Hematopoietic multipotent progenitor cell treated with erythropoietin and hydrocortisone succinate and interleukin-3 and kit ligand, for 4 days (in vitro differentiated cells): ENCODE results near the gene TPRG1L.

Experiments
- DNase-seq: peaks from one replicate; pipeline ENCODE4 v3.0.0-alpha.2; 2015

Gene TPRG1L

GRCh38 chr1:3630161-3630611 is 5.4 kb downstream of the TPRG1L start:
- no peak for DNase-seq

GRCh38 chr1:3630914-3631313 is 6.1 kb downstream of the TPRG1L start:
- no peak for DNase-seq

GRCh38 chr1:3631320-3632260 is 6.8 kb downstream of the TPRG1L start:
- no peak for DNase-seq

- DNase-seq, result no peak
Measured at GRCh38 chr1:3632298-3632697, 7.5 kb downstream of the TPRG1L start.

DNA sequence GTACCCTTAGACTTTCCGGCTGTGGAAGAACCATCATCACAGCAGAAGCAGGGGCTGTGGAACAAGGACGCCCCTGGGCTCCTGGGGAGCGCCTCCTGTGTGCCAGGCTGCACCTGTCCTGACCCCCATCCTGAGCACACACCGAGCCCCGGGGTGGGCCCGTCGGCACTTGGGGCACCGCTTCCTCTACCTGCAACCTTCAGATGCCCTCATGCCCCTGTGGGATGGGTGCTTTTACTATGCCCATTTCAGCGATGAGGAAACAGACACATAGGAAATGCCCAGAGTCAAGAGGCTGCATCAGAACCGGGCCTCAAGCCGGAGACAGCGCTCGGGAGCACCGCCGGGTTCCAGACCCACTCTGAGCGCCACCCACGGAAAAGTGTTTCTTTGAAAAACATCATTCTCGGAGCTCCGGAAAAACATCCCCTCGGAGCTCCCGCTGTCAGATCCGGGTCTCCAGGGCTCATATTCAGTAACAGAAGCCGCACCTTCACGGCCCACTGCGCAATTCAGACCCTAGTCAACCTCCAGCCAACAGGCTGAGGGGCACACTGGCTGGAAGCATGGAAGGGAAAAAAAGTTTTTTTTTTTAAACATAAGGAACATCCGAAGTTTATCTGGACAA is 8.0 kb downstream of the TPRG1L start:
- no peak for DNase-seq

DNA sequence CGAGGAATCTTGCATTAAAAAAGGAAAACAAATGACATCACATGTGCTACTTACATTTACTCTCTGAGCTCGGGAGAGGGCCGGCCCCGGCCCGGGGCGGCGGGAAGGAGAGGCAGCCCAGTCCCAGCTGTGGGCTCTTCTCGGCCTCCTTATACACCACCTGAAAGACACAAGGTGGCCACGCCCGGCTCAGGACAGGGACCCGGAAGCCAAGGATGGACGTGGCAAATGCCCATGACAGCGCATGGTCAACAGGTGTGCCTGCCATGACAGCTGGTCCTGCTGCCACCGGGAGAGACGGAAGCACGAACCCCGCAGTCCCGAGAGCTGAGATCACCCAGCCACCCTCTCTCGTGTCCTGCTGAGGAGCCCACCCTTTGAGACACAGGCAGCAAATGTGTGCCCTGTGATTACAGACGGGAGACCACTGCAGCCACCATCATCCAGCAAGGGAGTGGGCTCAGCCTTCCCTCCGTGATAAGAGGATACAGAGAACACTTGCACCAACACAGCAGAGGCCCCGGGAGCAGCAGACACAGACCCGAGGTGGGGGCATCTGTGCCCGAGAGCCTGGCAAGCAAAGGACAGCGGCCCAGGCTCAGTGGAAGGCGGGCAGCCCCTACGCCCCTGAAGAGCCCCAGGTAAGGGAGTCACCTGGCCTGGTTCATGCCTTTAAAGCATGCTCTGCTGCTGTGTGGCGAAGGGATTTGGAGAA is 8.7 kb downstream of the TPRG1L start:
- no peak for DNase-seq

- DNase-seq, result no peak
Measured at GRCh38 chr1:3634059-3634800, 9.4 kb downstream of the TPRG1L start.

DNA sequence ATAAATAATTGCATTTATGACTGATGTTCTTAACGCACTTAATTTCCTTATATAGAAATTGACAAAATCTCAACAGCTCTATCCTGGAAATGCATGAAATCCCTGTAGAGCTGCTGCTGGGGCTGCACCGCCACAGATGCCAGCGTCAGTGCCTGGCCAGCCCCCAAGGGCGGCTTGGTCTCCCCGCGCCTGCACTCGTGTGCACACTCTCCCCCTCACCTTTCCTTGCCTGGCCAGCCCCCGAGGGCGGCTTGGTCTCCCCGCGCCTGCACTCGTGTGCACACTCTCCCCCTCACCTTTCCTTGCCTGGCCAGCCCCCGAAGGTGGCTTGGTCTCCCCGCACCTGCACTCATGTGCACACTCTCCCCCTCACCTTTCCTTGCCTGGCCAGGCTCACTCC is 11.3 kb downstream of the TPRG1L start:
- DNase-seq, result no peak

DNA sequence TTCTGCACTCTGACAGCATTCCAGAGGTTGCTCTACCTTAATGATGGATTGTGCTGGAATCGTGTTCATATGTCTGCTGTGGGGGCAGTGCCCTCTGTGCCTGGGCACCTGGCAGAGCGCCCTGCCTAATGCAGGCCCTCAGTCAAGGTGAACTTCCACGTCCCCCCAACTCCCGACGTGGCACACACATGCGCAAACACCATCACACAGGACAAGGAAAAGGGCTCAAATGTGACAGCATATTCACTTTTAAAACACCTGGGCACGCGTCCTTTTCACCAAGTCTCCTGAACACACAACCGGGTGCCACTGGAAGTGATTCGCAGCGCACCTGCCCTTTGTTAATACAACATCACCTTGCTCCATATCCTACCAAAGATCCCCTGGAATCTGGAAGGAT is 11.7 kb downstream of the TPRG1L start:
- DNase-seq, result no peak

DNA sequence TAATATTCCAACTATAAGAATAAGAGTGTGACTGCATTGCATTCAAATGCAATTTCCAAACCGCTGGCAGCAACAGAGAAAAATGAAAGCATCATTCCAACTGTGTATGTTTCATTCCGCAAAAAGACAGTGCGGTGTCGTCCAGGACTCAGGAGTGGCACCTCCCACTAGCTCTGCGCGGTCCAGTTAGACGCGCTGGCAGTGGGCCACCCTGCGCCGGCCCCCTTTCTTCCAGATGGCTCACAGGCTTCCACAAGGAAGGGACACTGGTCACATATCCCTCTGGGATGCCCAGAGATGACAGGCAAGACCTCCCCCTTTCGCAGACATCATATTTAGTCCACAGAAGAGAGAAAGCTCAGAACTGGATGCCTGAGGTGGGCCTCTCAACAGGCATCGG is 13.2 kb downstream of the TPRG1L start:
- no peak for DNase-seq

DNA sequence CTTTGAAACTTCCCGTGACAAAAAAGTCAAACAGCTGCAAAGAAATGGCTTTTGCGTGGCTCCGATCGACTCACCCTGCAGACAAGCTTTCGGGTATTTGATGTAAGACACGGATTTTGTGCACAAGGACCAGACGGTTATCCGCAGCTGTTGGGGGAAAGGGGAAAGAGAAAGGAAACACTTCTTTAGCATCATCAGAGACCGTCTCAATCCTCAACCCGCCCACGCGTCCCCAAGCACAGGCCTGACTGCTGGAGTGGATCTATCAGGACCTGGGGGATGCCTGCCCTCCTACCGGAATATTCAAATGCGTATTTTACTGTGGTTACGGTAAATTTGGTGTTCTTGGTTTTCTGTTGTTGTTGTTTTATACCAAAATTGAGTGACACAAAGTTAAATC is 13.9 kb downstream of the TPRG1L start:
- no peak for DNase-seq

DNA sequence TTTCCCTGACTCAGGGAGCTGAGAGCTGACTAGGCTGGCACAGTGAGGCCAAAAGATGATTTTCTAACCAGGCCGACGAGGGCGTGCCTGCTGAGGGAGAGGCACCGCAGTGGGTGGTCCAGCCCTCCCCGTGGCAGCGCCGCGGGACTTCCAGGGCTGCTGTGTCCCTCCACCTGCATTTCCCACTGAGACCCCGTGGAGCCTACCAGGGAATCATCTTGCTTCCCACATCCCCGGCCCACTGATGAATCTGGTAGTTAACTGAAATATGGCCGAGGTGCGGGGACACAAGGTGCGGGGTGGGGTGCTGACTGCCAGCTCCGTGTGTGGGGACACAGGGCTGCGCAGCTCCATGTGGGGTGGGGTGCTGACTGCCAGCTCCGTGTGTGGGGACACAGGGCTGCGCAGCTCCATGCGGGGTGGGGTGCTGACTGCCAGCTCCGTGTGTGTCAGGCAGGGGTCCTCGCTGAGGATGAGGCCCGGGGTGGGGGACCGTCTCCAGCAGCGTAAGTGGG is 14.6 kb downstream of the TPRG1L start:
- DNase-seq, result no peak

- DNase-seq, result no peak
Measured at GRCh38 chr1:3640121-3640837, 15.5 kb downstream of the TPRG1L start.

GRCh38 chr1:3641046-3641760 is 16.4 kb downstream of the TPRG1L start:
- no peak for DNase-seq

GRCh38 chr1:3641816-3642215 is 17.0 kb downstream of the TPRG1L start:
- no peak for DNase-seq

DNA sequence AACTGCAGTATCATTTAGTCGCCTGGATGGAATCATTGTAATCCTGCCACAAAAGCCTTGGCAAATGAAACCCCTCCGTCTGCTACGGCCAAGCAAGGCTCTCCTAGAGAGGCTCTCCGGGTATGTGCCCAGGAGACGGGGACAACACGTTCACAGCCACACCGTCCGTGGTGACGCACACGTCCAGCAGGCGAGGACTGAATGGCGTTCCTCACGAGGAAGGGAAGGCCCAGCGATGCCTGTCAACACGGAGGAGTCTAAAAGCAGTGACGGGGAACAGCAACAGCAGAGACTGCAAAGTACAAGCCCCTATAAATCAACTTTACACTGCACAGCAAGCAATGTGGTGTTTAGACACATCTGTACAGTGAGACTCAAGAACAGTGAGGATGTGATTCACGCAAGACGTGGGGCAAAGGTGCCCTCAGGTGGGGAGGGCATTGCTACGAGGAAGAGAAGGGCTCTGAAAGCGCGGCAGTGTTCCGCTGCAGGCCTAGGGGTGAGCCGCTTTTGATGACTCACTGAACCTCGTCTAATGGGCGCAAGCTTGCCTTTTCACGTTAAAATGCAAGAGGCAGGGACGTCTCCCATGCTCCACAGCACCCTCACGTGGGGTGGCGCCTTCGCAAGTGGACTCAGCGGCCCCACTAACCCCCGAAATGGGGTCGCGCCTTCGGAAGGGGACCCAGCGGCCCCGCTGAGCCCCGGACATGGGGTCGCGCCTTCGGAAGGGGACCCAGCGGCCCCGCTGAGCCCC is 18.3 kb downstream of the TPRG1L start:
- no peak for DNase-seq

DNA sequence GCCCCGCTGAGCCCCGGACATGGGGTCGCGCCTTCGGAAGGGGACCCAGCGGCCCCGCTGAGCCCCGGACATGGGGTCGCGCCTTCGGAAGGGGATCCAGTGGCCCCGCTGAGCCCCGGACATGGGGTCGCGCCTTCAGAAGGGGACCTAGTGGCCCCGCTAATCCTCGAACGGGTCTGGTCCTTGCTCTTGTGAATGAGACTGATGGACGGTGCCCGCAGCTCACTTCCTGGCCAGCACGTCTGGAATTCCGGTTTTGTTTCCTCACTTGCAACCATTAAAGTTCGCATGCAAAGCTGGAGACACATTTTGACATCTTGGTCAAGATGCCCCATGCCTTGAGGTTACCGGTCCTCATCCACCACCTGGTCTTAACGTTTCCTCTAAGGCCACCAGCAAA is 19.5 kb downstream of the TPRG1L start:
- DNase-seq, result no peak

DNA sequence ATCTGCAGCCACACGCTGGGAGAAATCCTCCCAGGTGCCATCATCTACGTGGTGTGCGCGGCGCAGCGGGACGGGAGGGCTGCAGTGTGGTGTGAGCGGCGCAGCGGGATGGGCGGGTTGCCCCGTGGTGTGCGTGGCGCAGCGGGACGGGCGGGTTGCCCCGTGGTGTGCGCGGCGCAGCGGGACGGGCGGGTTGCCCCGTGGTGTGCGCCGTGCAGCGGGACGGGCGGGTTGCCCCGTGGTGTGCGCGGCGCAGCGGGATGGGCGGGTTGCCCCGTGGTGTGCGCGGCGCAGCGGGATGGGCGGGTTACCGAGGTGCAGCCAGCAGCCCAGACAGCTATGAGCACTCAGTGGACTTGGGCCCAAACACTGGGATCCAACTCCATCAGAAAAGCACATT is 20.4 kb downstream of the TPRG1L start:
- no peak for DNase-seq

DNA sequence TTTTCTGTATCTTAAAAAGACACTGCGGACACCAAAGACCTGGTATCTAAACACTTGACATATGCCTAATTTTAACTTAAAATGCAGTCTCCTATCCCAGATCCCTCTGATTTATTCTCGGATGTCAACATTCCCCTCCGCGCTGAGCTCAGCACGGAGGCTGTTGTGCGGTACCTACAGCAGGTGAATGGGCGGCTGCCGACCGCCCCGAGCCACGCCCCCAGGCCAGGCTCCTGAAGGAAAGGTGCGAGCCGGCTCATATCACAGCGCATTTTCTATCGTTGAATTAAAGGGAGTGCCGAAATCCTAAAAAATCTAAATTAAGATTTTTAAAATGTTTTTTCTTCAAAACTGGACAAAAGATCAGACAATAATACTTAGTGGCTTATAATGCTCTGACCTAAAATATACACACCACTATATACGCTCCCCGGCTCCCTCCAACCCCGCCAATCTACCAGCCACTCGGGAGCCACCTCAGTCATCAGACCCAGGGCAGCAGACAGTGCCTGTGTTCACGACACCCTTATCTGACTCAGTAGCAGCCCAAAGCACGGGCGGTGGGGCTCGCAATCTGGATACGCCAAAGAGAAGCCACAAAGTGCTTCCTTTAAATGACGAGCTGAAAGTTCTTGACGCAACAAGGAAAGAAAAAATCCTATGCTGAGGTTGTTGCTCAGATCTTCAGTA is 21.0 kb downstream of the TPRG1L start:
- no peak for DNase-seq

DNA sequence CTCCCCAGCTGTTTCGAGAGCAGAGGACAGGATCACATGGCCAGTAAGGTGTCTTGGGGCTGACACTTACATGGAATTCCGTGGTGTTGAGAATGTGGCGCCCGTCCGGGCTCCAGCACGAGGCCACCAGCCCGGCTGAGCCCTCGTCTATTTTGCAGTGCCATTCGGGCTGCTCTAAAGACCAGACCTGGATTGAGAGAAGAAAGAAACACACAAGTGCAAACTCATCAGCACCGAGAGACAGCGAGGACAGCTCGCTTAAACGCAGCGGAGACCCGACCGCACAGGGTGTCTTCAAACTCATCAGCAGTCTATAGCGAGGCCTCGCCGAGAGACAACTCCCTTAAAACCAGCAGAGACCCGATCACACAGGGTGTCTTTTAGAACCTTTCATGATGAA is 21.8 kb downstream of the TPRG1L start:
- DNase-seq, result no peak
